Right lobe of liver (tissue), 4 donors: ENCODE data around the gene PCDHB5.

Experiments
- CTCF ChIP-seq, 4 donors: fragments of 200-600 bp in 3 of 4; fragments of 450-650 bp in 1 of 4; IDR thresholded peaks; one replicate each; pipeline versions ENCODE4 v1.5.1 to v1.8.0; 2016 to 2022; ENCODE audit warnings: antibody characterized with exemption in 4 of 4, mild to moderate bottlenecking in 2 of 4
- POLR2A ChIP-seq: fragments of 450-650 bp; IDR thresholded peaks from one replicate; pipeline ENCODE4 v1.6.1; 2017; ENCODE audit warnings: antibody characterized with exemption, mild to moderate bottlenecking
- donor health status: DM: no; HTN: no; CAD: no.
- donor health status: DM: no; HTN: no; CAD: no.
- donor health status: DM: no; HTN: yes; CAD: no.

DNA sequence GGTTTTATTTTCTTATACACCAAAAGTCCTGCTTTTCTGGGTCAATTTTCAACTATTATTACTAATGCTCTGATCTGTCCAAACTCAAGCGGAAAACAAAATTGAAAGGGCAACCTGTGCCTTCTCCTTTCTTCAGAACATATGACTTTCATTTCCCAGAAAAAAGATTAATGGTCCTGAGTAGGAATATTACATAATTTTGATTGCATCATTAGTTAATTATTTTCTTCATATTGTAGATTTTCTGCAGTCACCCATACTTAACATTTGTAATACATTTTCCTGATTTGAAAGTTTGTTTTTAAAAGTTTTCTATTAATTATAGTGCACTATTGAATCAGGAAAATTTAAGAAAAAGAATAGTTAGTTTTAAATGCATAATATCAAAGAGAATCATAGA lies 40.9 kb downstream of the PCDHB5 start:
- no peak for TF ChIP-seq POLR2A
- TF ChIP-seq CTCF (IDR thresholded peaks at IDR 0.05): no peak
